H1 (cell line): ENCODE measurements around the gene PBX3. TPM values are rescaled to one million over a fixed set of nuclear protein-coding genes. Genes with fewer than 3 reads are reported as not detected.
A peak's percentile ranks its signal among the peaks of the same experiment; 100 is the strongest.

Experiments
- ASH2L ChIP-seq: fragments of 200-600, 300-600 bp; sonication (generic); IDR thresholded peaks from one replicate; pipeline ENCODE4 v1.7.1; 2017; ENCODE audit warnings: low read length
- KDM4A ChIP-seq: IDR thresholded peaks from one replicate; pipeline ENCODE4 v1.7.1; 2012; ENCODE audit warnings: low read depth, mild to moderate bottlenecking, moderate library complexity, low read length, inconsistent platforms; ENCODE audit not compliant: severe bottlenecking
- NRF1 ChIP-seq: IDR thresholded peaks from 2 replicates; pipeline ENCODE4 v1.6.1; 2011; ENCODE audit warnings: mild to moderate bottlenecking, low read depth, low read length, improper control_type of control experiment
- POLR2A ChIP-seq, 2 experiments: IDR thresholded peaks; 1 replicate in 1 of 2; 2 replicates in 1 of 2; pipeline ENCODE4 v1.6.1; 2011; ENCODE audit warnings: low read depth in 2 of 2, low read length in 2 of 2, mild to moderate bottlenecking in 2 of 2; ENCODE audit errors: control extremely low read depth in 1 of 2
- POU5F1 ChIP-seq: IDR thresholded peaks from 2 replicates; pipeline ENCODE4 v1.6.1; 2011; ENCODE audit warnings: low read depth, mild to moderate bottlenecking, low read length, moderate library complexity
- SAP30 ChIP-seq: fragments of 300-600 bp; sonication (generic); IDR thresholded peaks from 2 replicates; pipeline ENCODE4 v1.7.1; 2012; ENCODE audit warnings: low read length, moderate library complexity, mild to moderate bottlenecking, inconsistent platforms; ENCODE audit not compliant: insufficient read depth, insufficient replicate concordance
- SIN3A ChIP-seq, 2 experiments: IDR thresholded peaks in 1 of 2; conservative IDR thresholded peaks in 1 of 2; 2 replicates each; pipeline ENCODE4 v1.6.1; 2011 to 2012; ENCODE audit warnings: low read length in 2 of 2, improper control_type of control experiment in 1 of 2, low read depth in 1 of 2, mild to moderate bottlenecking in 1 of 2
- SRF ChIP-seq: IDR thresholded peaks from 2 replicates; pipeline ENCODE4 v1.6.1; 2011; ENCODE audit warnings: mild to moderate bottlenecking, low read depth, low read length, moderate library complexity
- TEAD4 ChIP-seq: IDR thresholded peaks from 2 replicates; pipeline ENCODE4 v1.6.1; 2012; ENCODE audit warnings: low read depth, low read length, inconsistent platforms, mixed read lengths
- polyA plus RNA-seq, 7 experiments: library from polyadenylated mRNA; depleted of rRNA in 3 of 7; stranded (reverse) in 5 of 7; unstranded in 2 of 7; fragments of >200 nt in 5 of 7; fragments of 200-250 nt in 2 of 7; gene quantifications; 1 replicate in 5 of 7; 2 replicates in 1 of 7; 4 replicates in 1 of 7; pipeline versions ENCODE4 v1.2.1 to v1.2.3, GENCODE V29; 2011 to 2013; ENCODE audit warnings: missing spikeins in 2 of 7, mixed read lengths in 2 of 7
- total RNA-seq: library from RNA; stranded (reverse); fragmentation: NEBNext Ultra II Directional; extraction: Animal tissue kit (Norgen Biotek cat#: 25700); gene quantifications from 2 replicates; pipeline ENCODE4 v1.2.1, GENCODE V29; 2021
- TF ChIP-seq, protein P1 (sequence below): fragments of 300-600 bp; sonication (generic); IDR thresholded peaks from 2 replicates; pipeline ENCODE4 v1.7.1; 2012; ENCODE audit warnings: low read length, moderate library complexity, mild to moderate bottlenecking, inconsistent platforms; ENCODE audit not compliant: insufficient replicate concordance

PBX3 gene
- total and polyA plus RNA-seq, 2 of the 8 experiments (the other 6 are each of a cell fraction or from before 2014, with no cell fraction given): 22.7 to 44.3 TPM

DNA sequence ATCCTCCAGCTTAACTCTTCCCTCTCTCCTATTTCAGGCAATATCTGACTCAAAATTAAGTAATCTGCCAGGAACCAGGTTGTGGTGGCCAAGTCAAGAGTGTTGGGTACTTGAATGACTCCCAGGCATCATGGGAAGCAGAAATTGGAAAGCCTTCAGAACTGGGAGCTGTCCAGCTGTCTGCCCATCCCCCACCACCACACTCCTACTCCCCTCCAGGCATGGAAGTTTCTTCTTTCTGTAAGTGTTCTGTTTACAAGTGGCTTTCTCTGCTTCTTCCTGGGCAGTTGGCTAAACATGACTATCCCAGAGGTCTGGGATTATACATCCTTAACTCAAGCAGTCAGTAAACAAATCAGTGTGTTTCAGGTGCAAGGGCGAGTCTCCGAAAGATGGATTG, 14.6 kb upstream of the PBX3 start (continued):
- TF ChIP-seq, protein P1, sequence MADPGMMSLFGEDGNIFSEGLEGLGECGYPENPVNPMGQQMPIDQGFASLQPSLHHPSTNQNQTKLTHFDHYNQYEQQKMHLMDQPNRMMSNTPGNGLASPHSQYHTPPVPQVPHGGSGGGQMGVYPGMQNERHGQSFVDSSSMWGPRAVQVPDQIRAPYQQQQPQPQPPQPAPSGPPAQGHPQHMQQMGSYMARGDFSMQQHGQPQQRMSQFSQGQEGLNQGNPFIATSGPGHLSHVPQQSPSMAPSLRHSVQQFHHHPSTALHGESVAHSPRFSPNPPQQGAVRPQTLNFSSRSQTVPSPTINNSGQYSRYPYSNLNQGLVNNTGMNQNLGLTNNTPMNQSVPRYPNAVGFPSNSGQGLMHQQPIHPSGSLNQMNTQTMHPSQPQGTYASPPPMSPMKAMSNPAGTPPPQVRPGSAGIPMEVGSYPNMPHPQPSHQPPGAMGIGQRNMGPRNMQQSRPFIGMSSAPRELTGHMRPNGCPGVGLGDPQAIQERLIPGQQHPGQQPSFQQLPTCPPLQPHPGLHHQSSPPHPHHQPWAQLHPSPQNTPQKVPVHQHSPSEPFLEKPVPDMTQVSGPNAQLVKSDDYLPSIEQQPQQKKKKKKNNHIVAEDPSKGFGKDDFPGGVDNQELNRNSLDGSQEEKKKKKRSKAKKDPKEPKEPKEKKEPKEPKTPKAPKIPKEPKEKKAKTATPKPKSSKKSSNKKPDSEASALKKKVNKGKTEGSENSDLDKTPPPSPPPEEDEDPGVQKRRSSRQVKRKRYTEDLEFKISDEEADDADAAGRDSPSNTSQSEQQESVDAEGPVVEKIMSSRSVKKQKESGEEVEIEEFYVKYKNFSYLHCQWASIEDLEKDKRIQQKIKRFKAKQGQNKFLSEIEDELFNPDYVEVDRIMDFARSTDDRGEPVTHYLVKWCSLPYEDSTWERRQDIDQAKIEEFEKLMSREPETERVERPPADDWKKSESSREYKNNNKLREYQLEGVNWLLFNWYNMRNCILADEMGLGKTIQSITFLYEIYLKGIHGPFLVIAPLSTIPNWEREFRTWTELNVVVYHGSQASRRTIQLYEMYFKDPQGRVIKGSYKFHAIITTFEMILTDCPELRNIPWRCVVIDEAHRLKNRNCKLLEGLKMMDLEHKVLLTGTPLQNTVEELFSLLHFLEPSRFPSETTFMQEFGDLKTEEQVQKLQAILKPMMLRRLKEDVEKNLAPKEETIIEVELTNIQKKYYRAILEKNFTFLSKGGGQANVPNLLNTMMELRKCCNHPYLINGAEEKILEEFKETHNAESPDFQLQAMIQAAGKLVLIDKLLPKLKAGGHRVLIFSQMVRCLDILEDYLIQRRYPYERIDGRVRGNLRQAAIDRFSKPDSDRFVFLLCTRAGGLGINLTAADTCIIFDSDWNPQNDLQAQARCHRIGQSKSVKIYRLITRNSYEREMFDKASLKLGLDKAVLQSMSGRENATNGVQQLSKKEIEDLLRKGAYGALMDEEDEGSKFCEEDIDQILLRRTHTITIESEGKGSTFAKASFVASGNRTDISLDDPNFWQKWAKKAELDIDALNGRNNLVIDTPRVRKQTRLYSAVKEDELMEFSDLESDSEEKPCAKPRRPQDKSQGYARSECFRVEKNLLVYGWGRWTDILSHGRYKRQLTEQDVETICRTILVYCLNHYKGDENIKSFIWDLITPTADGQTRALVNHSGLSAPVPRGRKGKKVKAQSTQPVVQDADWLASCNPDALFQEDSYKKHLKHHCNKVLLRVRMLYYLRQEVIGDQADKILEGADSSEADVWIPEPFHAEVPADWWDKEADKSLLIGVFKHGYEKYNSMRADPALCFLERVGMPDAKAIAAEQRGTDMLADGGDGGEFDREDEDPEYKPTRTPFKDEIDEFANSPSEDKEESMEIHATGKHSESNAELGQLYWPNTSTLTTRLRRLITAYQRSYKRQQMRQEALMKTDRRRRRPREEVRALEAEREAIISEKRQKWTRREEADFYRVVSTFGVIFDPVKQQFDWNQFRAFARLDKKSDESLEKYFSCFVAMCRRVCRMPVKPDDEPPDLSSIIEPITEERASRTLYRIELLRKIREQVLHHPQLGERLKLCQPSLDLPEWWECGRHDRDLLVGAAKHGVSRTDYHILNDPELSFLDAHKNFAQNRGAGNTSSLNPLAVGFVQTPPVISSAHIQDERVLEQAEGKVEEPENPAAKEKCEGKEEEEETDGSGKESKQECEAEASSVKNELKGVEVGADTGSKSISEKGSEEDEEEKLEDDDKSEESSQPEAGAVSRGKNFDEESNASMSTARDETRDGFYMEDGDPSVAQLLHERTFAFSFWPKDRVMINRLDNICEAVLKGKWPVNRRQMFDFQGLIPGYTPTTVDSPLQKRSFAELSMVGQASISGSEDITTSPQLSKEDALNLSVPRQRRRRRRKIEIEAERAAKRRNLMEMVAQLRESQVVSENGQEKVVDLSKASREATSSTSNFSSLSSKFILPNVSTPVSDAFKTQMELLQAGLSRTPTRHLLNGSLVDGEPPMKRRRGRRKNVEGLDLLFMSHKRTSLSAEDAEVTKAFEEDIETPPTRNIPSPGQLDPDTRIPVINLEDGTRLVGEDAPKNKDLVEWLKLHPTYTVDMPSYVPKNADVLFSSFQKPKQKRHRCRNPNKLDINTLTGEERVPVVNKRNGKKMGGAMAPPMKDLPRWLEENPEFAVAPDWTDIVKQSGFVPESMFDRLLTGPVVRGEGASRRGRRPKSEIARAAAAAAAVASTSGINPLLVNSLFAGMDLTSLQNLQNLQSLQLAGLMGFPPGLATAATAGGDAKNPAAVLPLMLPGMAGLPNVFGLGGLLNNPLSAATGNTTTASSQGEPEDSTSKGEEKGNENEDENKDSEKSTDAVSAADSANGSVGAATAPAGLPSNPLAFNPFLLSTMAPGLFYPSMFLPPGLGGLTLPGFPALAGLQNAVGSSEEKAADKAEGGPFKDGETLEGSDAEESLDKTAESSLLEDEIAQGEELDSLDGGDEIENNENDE: no peak
- peak; percentile 29 for TF ChIP-seq ASH2L
- TF ChIP-seq NRF1: no peak
- no peak for TF ChIP-seq KDM4A
- TF ChIP-seq POLR2A (IDR thresholded peaks at IDR 0.05; ENCODE audit: control extremely low read depth in 1 of 2, low read depth in 2 of 2, low read length in 2 of 2): no peak
- TF ChIP-seq SIN3A (conservative IDR thresholded peaks at IDR 0.05 in 1 of 2, IDR thresholded peaks at IDR 0.05 in 1 of 2; ENCODE audit: low read depth in 1 of 2, low read length in 2 of 2): peak in 1 of 2 experiments; percentile 77; a peak in 2 of 4 replicates
- TF ChIP-seq TEAD4: no peak
- no peak for TF ChIP-seq POU5F1
- no peak for TF ChIP-seq SRF
- TF ChIP-seq SAP30: no peak
- TF ChIP-seq, all 59 proteins: peak for 2
